IMR-90 (cell line): Measurements from ENCODE around the gene SMIM12. TPM values are rescaled to one million over a fixed set of nuclear protein-coding genes. Genes with fewer than 3 reads are reported as not detected.

Experiments used
- ATAC-seq: fragments of 200-7000 bp; cut with Tn5 transposase; 2 replicates; pipeline ENCODE4 v1.9.1; 2020; ENCODE audit warnings: low read depth, mild to moderate bottlenecking, moderate library complexity
- BruUV-seq: library from RNA; stranded (reverse); fragments of 400-500 nt; replicated peaks from 2 replicates; lab custom pipeline; 2021; lab: Mats Ljungman, UMichigan
- CTCF ChIA-PET: fragments of 300-600 bp; formaldehyde crosslinking; extraction: SDS; loops from one replicate; lab custom pipeline; 2021; ENCODE audit warnings: antibody characterized with exemption; lab: Yijun Ruan, JAX
- POLR2A ChIA-PET: fragments of 300-600 bp; sonication (Branson Sonifier 250); formaldehyde crosslinking; loops from one replicate; lab custom pipeline; 2022; ENCODE audit warnings: antibody characterized with exemption; ENCODE audit not compliant: unreplicated experiment; lab: Charles Lee
- DNase-seq: peaks from one replicate; pipeline ENCODE4 v3.0.0; 2013
- H2AFZ ChIP-seq: replicated peaks from 2 replicates; pipeline ENCODE3; 2013; ENCODE audit warnings: low read length, mild to moderate bottlenecking; ENCODE audit not compliant: poor library complexity
- H2AK5ac ChIP-seq: 2 replicates; pipeline ENCODE4 v1.6.1; 2013; ENCODE audit warnings: low read depth, low read length, inconsistent platforms
- H2AK9ac ChIP-seq: replicated peaks from 2 replicates; pipeline ENCODE3; 2013; ENCODE audit warnings: mild to moderate bottlenecking, low read depth, low read length, moderate library complexity; ENCODE audit not compliant: poor library complexity
- H2BK120ac ChIP-seq: 2 replicates; pipeline ENCODE4 v1.6.1; 2013; ENCODE audit warnings: low read depth, low read length, inconsistent platforms
- H2BK15ac ChIP-seq: 3 replicates; pipeline ENCODE4 v1.6.1; 2013; ENCODE audit warnings: low read depth, low read length, inconsistent platforms
- H2BK20ac ChIP-seq: 2 replicates; pipeline ENCODE4 v1.6.1; 2013; ENCODE audit warnings: low read depth, mild to moderate bottlenecking, inconsistent platforms, low read length, moderate library complexity
- H2BK5ac ChIP-seq: 2 replicates; pipeline ENCODE4 v1.6.1; 2013; ENCODE audit warnings: mild to moderate bottlenecking, low read depth, low read length, inconsistent platforms; ENCODE audit not compliant: poor library complexity, severe bottlenecking
- H3K14ac ChIP-seq: replicated peaks from 2 replicates; pipeline ENCODE4 v1.6.1; 2013; ENCODE audit warnings: low read depth, low read length, inconsistent platforms
- H3K18ac ChIP-seq: 2 replicates; pipeline ENCODE4 v1.6.1; 2013; ENCODE audit warnings: low read depth, low read length, control low read depth
- H3K23ac ChIP-seq: 2 replicates; pipeline ENCODE4 v1.6.1; 2013; ENCODE audit warnings: low read depth, low read length, inconsistent platforms
- H3K27ac ChIP-seq: 2 replicates; pipeline ENCODE4 v1.5.1; 2013; ENCODE audit warnings: mild to moderate bottlenecking, control low read depth, low read length; ENCODE audit not compliant: insufficient read depth
- H3K27me3 ChIP-seq: 2 replicates; pipeline ENCODE4 v1.6.1; 2013; ENCODE audit warnings: low read length; ENCODE audit not compliant: control insufficient read depth, insufficient read depth
- H3K36me3 ChIP-seq: 2 replicates; pipeline ENCODE4 v1.6.1; 2013; ENCODE audit warnings: low read length, mixed read lengths; ENCODE audit not compliant: control insufficient read depth, insufficient read depth
- H3K4ac ChIP-seq: 2 replicates; pipeline ENCODE4 v1.6.1; 2013; ENCODE audit warnings: low read depth, low read length, inconsistent platforms
- H3K4me1 ChIP-seq: 2 replicates; pipeline ENCODE4 v1.6.1; 2013; ENCODE audit warnings: low read length, mixed read lengths; ENCODE audit not compliant: control insufficient read depth, insufficient read depth
- H3K4me2 ChIP-seq: 2 replicates; pipeline ENCODE4 v1.6.1; 2013; ENCODE audit warnings: low read depth, mild to moderate bottlenecking, control low read depth, low read length, moderate library complexity
- H3K4me3 ChIP-seq: 2 replicates; pipeline ENCODE4 v1.5.1; 2013; ENCODE audit warnings: low read depth, mild to moderate bottlenecking, control low read depth, low read length, moderate library complexity; ENCODE audit not compliant: insufficient read depth
- H3K56ac ChIP-seq: 2 replicates; pipeline ENCODE4 v1.6.1; 2013; ENCODE audit warnings: low read length, inconsistent platforms; ENCODE audit not compliant: insufficient read depth; ENCODE audit errors: extremely low read depth
- H3K79me1 ChIP-seq, 2 experiments: 2 replicates each; pipeline ENCODE4 v1.6.1; 2013; ENCODE audit warnings: low read length in 2 of 2, inconsistent platforms in 1 of 2, low read depth in 1 of 2
- H3K9ac ChIP-seq: 2 replicates; pipeline ENCODE4 v1.6.1; 2013; ENCODE audit warnings: low read depth, low read length, control low read depth
- H3K9me1 ChIP-seq: 2 replicates; pipeline ENCODE4 v1.6.1; 2013; ENCODE audit warnings: low read length, inconsistent platforms; ENCODE audit not compliant: insufficient read depth
- H3K9me3 ChIP-seq: 2 replicates; pipeline ENCODE4 v1.6.1; 2013; ENCODE audit warnings: low read length; ENCODE audit not compliant: control insufficient read depth, insufficient read depth
- H4K20me1 ChIP-seq: 2 replicates; pipeline ENCODE4 v1.6.1; 2013; ENCODE audit warnings: low read length, inconsistent platforms; ENCODE audit not compliant: insufficient read depth
- H4K5ac ChIP-seq: 2 replicates; pipeline ENCODE4 v1.6.1; 2013; ENCODE audit warnings: mild to moderate bottlenecking, low read depth, low read length, control low read depth
- H4K8ac ChIP-seq, 2 experiments: 2 replicates each; pipeline ENCODE4 v1.6.1; 2013; ENCODE audit warnings: low read depth in 2 of 2, low read length in 2 of 2, control low read depth in 1 of 2, inconsistent platforms in 1 of 2
- H4K91ac ChIP-seq: 2 replicates; pipeline ENCODE4 v1.6.1; 2013; ENCODE audit warnings: low read depth, low read length, inconsistent platforms; ENCODE audit not compliant: insufficient read depth
- BHLHE40 ChIP-seq: fragments of 150-350 bp; IDR thresholded peaks from 2 replicates; pipeline ENCODE4 v1.6.1; 2016; ENCODE audit warnings: mild to moderate bottlenecking, low read depth, low read length
- CEBPB ChIP-seq: IDR thresholded peaks from 2 replicates; pipeline ENCODE4 v1.6.1; 2012; ENCODE audit warnings: low read depth, low read length, improper control_type of control experiment
- CHD1 ChIP-seq: IDR thresholded peaks from 2 replicates; pipeline ENCODE4 v1.6.1; 2012; ENCODE audit warnings: low read depth, low read length, improper control_type of control experiment
- FOS ChIP-seq: fragments of 150-350 bp; IDR thresholded peaks from 2 replicates; pipeline ENCODE4 v1.6.1; 2016; ENCODE audit warnings: low read depth, low read length
- MAFK ChIP-seq: IDR thresholded peaks from 2 replicates; pipeline ENCODE4 v1.6.1; 2012; ENCODE audit warnings: low read depth, low read length, improper control_type of control experiment
- MAZ ChIP-seq: IDR thresholded peaks from 2 replicates; pipeline ENCODE4 v1.6.1; 2012; ENCODE audit warnings: low read depth, mild to moderate bottlenecking, low read length, improper control_type of control experiment, moderate library complexity, borderline replicate concordance
- MXI1 ChIP-seq: IDR thresholded peaks from 2 replicates; pipeline ENCODE4 v1.6.1; 2012; ENCODE audit warnings: low read depth, mild to moderate bottlenecking, low read length, moderate library complexity, borderline replicate concordance
- NFE2L2 ChIP-seq: fragments of 150-350 bp; IDR thresholded peaks from 2 replicates; pipeline ENCODE4 v1.6.1; 2016; ENCODE audit warnings: low read depth, mild to moderate bottlenecking, low read length
- POLR2A ChIP-seq: IDR thresholded peaks from 2 replicates; pipeline ENCODE4 v1.6.1; 2012; ENCODE audit warnings: mild to moderate bottlenecking, low read depth, low read length
- RAD21 ChIP-seq: IDR thresholded peaks from 2 replicates; pipeline ENCODE4 v1.6.1; 2012; ENCODE audit warnings: low read length, improper control_type of control experiment
- RCOR1 ChIP-seq: IDR thresholded peaks from 2 replicates; pipeline ENCODE4 v1.6.1; 2012; ENCODE audit warnings: mild to moderate bottlenecking, low read length, improper control_type of control experiment; ENCODE audit not compliant: insufficient replicate concordance
- RFX5 ChIP-seq: IDR thresholded peaks from 2 replicates; pipeline ENCODE4 v1.8.0; 2012; ENCODE audit warnings: low read depth, mild to moderate bottlenecking, low read length, moderate library complexity
- SMC3 ChIP-seq: fragments of 150-350 bp; IDR thresholded peaks from 2 replicates; pipeline ENCODE4 v1.6.1; 2016; ENCODE audit warnings: low read depth, mild to moderate bottlenecking, antibody characterized with exemption, low read length, moderate library complexity
- USF2 ChIP-seq: fragments of 150-350 bp; IDR thresholded peaks from 2 replicates; pipeline ENCODE4 v1.6.1; 2017; ENCODE audit warnings: mild to moderate bottlenecking, antibody characterized with exemption, low read length, low read depth
- WGBS, 2 experiments: methylation state at CpG; one replicate each; pipeline versions ENCODE4 v1.1.5 to v1.1.7; 2013; ENCODE audit warnings: missing lambda C conversion rate in 2 of 2; ENCODE audit not compliant: insufficient read length in 1 of 2; ENCODE audit errors: extremely low coverage in 2 of 2; 5-methylcytosine and 5-hydroxymethylcytosine counted together
- dilution Hi-C: fragments of 300-500 bp; cut with HindIII; formaldehyde crosslinking; loops from one replicate; pipeline ENCODE4 v1.14.3; 2018; ENCODE audit warnings: low sequenced_read_pairs; ENCODE audit not compliant: unreplicated experiment
- in situ Hi-C: fragments of 300-500 bp; cut with MboI; formaldehyde crosslinking; loops from 3 replicates; pipeline ENCODE4 v1.14.3; 2019; ENCODE audit warnings: low sequenced_read_pairs, inconsistent platforms, mixed read lengths
- intact Hi-C: fragments of 100-400 bp; cut with micrococcal nuclease; formaldehyde crosslinking; loops from 2 replicates; pipeline ENCODE4 v1.10.0; 2022
- polyA plus RNA-seq, 3 experiments: library from polyadenylated mRNA; depleted of rRNA; stranded (reverse); fragments of >200 nt; gene quantifications; 2 replicates each; pipeline ENCODE4 v1.2.3, GENCODE V29; 2012; ENCODE audit warnings: low replicate concordance in 1 of 3
- total RNA-seq: library from RNA; depleted of rRNA; stranded (reverse); fragments of >200 nt; gene quantifications from 2 replicates; pipeline ENCODE4 v1.2.3, GENCODE V29; 2012
- TF ChIP-seq, protein P1 (sequence below): fragments of 150-350 bp; IDR thresholded peaks from 2 replicates; pipeline ENCODE4 v1.6.1; 2016; ENCODE audit warnings: low read depth, mild to moderate bottlenecking, low read length, moderate library complexity, borderline replicate concordance
- TF ChIP-seq, protein P2 (sequence below): conservative IDR thresholded peaks from 2 replicates; pipeline ENCODE4 v1.5.1; 2012; ENCODE audit warnings: mild to moderate bottlenecking, low read depth, low read length, improper control_type of control experiment

Gene SMIM12
- total and polyA plus RNA-seq, 2 of the 4 experiments (the other 2 are of a cell fraction) = 31.9 to 44.4 TPM

DNA sequence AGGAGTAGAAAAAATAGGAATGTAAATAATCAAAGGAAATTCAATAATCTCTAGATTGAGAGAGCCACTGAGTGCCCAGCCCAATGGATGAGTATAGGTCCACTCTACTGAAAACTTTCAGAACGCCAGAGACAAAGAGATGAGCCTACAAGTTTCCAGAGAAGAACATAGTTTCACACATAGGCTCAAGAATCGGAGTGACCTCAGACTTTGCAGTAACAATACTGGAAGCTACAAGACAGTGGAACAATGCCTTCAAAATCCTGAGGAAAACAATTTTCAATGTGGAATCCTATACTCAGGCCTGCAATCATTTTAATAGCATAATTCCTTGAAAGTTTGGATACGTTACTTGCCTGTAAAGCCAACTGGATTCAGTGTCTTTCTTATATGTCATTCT, 55.8 kb downstream of the SMIM12 start:
- no peaks in the 10 kb centered on the region for H4K20me1 ChIP-seq
- BruUV-seq = no TSS peak
- 67% methylated on average over 1 of the region's 3 CpGs; no CpG with 5 or more reads in 1 of the 2 experiments for WGBS, 2 experiments
- H3K23ac ChIP-seq = no peak overlapping the region
- H2BK5ac ChIP-seq = no peak overlapping the region
- no peaks in the 10 kb centered on the region for H3K79me1 ChIP-seq
- DNase-seq = no peak
- H3K36me3 ChIP-seq = no peaks in the 10 kb centered on the region
- no peak for ATAC-seq
- no peak overlapping the region for H2AFZ ChIP-seq
- no peak overlapping the region for H4K8ac ChIP-seq
- no peak overlapping the region for H4K5ac ChIP-seq
- H3K9ac ChIP-seq = no peak overlapping the region
- no peaks in the 10 kb centered on the region for H3K27me3 ChIP-seq
- H2BK20ac ChIP-seq = no peak overlapping the region
- no peak overlapping the region for H3K4me2 ChIP-seq
- no peak overlapping the region for H3K18ac ChIP-seq
- H3K9me3 ChIP-seq = no peaks in the 10 kb centered on the region
- H3K9me1 ChIP-seq = no peaks in the 10 kb centered on the region
- H3K14ac ChIP-seq = no peak overlapping the region
- intact Hi-C loops (no loop called here), in situ Hi-C loops (no loop called here), dilution Hi-C loops (no loop called here)
- H2BK15ac ChIP-seq = no peak overlapping the region
- H3K27ac ChIP-seq = no peak overlapping the region
- H2BK120ac ChIP-seq = no peak overlapping the region
- H2AK5ac ChIP-seq = no peak overlapping the region
- CTCF ChIA-PET = no interaction called here
- H4K91ac ChIP-seq = no peak overlapping the region
- no peak overlapping the region for H2AK9ac ChIP-seq
- TF ChIP-seq, protein P1, sequence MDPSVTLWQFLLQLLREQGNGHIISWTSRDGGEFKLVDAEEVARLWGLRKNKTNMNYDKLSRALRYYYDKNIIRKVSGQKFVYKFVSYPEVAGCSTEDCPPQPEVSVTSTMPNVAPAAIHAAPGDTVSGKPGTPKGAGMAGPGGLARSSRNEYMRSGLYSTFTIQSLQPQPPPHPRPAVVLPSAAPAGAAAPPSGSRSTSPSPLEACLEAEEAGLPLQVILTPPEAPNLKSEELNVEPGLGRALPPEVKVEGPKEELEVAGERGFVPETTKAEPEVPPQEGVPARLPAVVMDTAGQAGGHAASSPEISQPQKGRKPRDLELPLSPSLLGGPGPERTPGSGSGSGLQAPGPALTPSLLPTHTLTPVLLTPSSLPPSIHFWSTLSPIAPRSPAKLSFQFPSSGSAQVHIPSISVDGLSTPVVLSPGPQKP = no peak
- TF ChIP-seq SMC3 (no peak), MAZ (no peak), FOS (no peak), RAD21 (no peak), RFX5 (no peak), USF2 (no peak), NFE2L2 (no peak), POLR2A (no peak), BHLHE40 (no peak), RCOR1 (no peak), MAFK (no peak), MXI1 (no peak), CHD1 (no peak), CEBPB (no peak)
- TF ChIP-seq, protein P2, sequence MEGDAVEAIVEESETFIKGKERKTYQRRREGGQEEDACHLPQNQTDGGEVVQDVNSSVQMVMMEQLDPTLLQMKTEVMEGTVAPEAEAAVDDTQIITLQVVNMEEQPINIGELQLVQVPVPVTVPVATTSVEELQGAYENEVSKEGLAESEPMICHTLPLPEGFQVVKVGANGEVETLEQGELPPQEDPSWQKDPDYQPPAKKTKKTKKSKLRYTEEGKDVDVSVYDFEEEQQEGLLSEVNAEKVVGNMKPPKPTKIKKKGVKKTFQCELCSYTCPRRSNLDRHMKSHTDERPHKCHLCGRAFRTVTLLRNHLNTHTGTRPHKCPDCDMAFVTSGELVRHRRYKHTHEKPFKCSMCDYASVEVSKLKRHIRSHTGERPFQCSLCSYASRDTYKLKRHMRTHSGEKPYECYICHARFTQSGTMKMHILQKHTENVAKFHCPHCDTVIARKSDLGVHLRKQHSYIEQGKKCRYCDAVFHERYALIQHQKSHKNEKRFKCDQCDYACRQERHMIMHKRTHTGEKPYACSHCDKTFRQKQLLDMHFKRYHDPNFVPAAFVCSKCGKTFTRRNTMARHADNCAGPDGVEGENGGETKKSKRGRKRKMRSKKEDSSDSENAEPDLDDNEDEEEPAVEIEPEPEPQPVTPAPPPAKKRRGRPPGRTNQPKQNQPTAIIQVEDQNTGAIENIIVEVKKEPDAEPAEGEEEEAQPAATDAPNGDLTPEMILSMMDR = no peak
- H3K56ac ChIP-seq = no peak overlapping the region
- H3K4me1 ChIP-seq = peaks cover 2% of the 10 kb centered on the region
- no peak overlapping the region for H3K4me3 ChIP-seq
- POLR2A ChIA-PET = interaction anchor here (0.5 kb wide), 1 partner anchor 18 kb away, joined by 3 read pairs; no protein-coding TSS in a partner anchor
- no peak overlapping the region for H3K4ac ChIP-seq
